Activated CD4-positive, alpha-beta memory T cell treated with anti-CD3 and anti-CD28 coated beads, Interleukin-2, amount 10 ng/mL, durations not matched to agents 7 days and 5 days (primary cell): ENCODE results near the gene ZNF385C. TPM values are rescaled to one million over a fixed set of nuclear protein-coding genes. Genes with fewer than 3 reads are reported as not detected.

ENCODE experiments used
- CTCF ChIA-PET: fragments of 350-600 bp; sonication (Branson Sonifier 250); formaldehyde crosslinking; loops from one replicate; lab custom pipeline; 2021; ENCODE audit warnings: antibody characterized with exemption, inconsistent platforms; lab: Charles Lee
- POLR2A ChIA-PET: fragments of 350-600 bp; sonication (Branson Sonifier 250); formaldehyde crosslinking; loops from one replicate; lab custom pipeline; 2021; ENCODE audit warnings: antibody characterized with exemption; lab: Charles Lee
- DNase-seq: peaks from one replicate; pipeline ENCODE4 v3.0.0-alpha.2; 2020
- H3K27ac Mint-ChIP-seq: one replicate; pipeline ENCODE4 v1.8.0; 2021; ENCODE audit warnings: mild to moderate bottlenecking, mixed read lengths
- H3K27me3 Mint-ChIP-seq: one replicate; pipeline ENCODE4 v1.8.0; 2021; ENCODE audit warnings: mixed read lengths
- H3K36me3 Mint-ChIP-seq: one replicate; pipeline ENCODE4 v1.8.0; 2021; ENCODE audit warnings: low read depth, mixed read lengths
- H3K4me1 Mint-ChIP-seq: one replicate; pipeline ENCODE4 v1.8.0; 2021; ENCODE audit warnings: mixed read lengths
- H3K4me3 Mint-ChIP-seq: one replicate; pipeline ENCODE4 v1.8.0; 2021; ENCODE audit warnings: mild to moderate bottlenecking, mixed read lengths
- H3K9me3 Mint-ChIP-seq: one replicate; pipeline ENCODE4 v1.8.0; 2021; ENCODE audit warnings: mixed read lengths
- total RNA-seq, 2 experiments: library from RNA; stranded (reverse); gene quantifications; one replicate each; pipeline ENCODE4 v1.2.3, GENCODE V29; 2021

The ZNF385C gene
- total RNA-seq, 2 experiments from 2014 or later = not detected

DNA sequence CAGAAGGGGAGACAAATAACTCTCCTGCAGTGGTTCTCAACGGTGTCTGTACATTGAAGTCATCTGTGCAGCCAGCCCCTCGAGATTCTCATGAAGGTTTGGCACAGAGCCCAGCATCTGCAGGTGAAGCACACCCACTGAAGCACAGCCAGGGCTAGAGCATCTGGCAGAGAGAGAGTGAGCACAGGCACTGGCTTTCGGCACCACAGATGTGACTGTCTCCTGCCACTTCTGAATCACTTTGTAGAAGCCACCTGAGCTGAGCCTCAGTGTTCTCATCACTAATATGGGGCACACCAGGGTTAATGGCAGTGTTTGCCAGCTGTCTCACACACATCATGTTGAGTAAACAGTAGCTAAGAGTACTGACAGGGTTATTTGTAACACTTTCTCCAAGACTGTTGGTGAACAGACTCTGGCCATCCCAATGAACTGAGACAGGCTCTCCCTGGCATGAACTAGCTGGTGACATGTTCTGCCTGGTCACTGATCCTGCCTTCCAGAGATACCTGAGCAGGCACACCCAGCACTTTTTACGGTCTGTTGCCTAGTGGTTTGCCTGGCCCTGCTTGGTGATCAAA, 35.3 kb upstream of the ZNF385C start:
- no peaks in the 10 kb centered on the region for H3K27me3 Mint-ChIP-seq
- DNase-seq = no peak
- H3K36me3 Mint-ChIP-seq = peaks cover 51% of the 10 kb centered on the region
- CTCF ChIA-PET = interaction anchor here (0.9 to 1.7 kb wide), 3 partner anchors 13 to 113 kb away, joined by 3 to 5 read pairs (median 4); partner anchors contain the start of gene NKIRAS2
- H3K4me3 Mint-ChIP-seq = no peak overlapping the region
- H3K27ac Mint-ChIP-seq = peak overlapping the region; percentile 69
- peaks cover 58% of the 10 kb centered on the region for H3K4me1 Mint-ChIP-seq
- no peaks in the 10 kb centered on the region for H3K9me3 Mint-ChIP-seq
- POLR2A ChIA-PET = interaction anchor here (1.0 to 4.4 kb wide), 8 partner anchors 13 to 269 kb away, joined by 3 to 15 read pairs (median 4); partner anchors contain the start of genes DHX58, DNAJC7, KAT2A and KLHL11

DNA sequence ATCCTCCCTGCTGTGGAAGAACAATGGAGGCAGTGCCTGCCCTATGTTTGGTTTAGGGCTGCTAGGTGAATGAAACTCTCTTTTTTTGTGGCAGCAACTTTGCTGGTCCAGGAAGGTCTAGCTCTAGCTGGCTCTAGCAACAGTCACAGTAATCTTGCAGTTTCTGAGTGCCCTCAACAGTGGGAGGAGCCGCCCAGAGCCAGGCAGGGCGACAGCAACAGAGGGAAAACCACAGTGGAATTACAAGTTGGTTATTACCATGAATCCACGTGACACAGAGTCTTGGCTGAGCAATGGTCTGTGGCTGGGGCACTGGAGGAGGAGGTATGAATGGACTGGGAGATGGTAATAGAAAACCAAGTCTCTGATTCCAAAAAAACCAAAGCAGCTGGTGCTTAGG, 34.7 kb upstream of the ZNF385C start:
- Mint-ChIP-seq H3K27ac (peak overlapping the region; percentile 69), H3K27me3 (no peaks in the 10 kb centered on the region), H3K4me1 (peaks cover 58% of the 10 kb centered on the region), H3K36me3 (peaks cover 57% of the 10 kb centered on the region), H3K9me3 (no peaks in the 10 kb centered on the region), H3K4me3 (no peak overlapping the region)
- POLR2A ChIA-PET = interaction anchor here (1.0 to 4.4 kb wide), 7 partner anchors 12 to 268 kb away, joined by 3 to 15 read pairs (median 5); partner anchors contain the start of genes DHX58, KAT2A and KLHL11
- CTCF ChIA-PET = interaction anchor here (0.9 to 1.7 kb wide), 3 partner anchors 13 to 113 kb away, joined by 3 to 5 read pairs (median 4); partner anchors contain the start of gene NKIRAS2
- peak; percentile 39 for DNase-seq

GRCh38 chr17:42131981-42132432, 33.7 kb upstream of the ZNF385C start:
- no peaks in the 10 kb centered on the region for H3K27me3 Mint-ChIP-seq
- no peak for DNase-seq
- H3K9me3 Mint-ChIP-seq = no peaks in the 10 kb centered on the region
- peaks cover 66% of the 10 kb centered on the region for H3K36me3 Mint-ChIP-seq
- peaks cover 58% of the 10 kb centered on the region for H3K4me1 Mint-ChIP-seq
- peak overlapping the region; percentile 44 for H3K27ac Mint-ChIP-seq
- POLR2A ChIA-PET = interaction anchor here (1.2 to 3.3 kb wide), 3 partner anchors 11 to 20 kb away, joined by 3 to 10 read pairs (median 6); partner anchors contain the start of genes DHX58 and KAT2A
- CTCF ChIA-PET = interaction anchor here (0.8 to 1.1 kb wide), 3 partner anchors 50 to 90 kb away, joined by 3 read pairs; no protein-coding TSS in a partner anchor
- no peak overlapping the region for H3K4me3 Mint-ChIP-seq

GRCh38 chr17:42131232-42131631, 33.0 kb upstream of the ZNF385C start:
- no peaks in the 10 kb centered on the region for H3K27me3 Mint-ChIP-seq
- ChIA-PET CTCF (interaction anchor here (1.1 kb wide), 1 partner anchor 63 kb away, joined by 3 read pairs; no protein-coding TSS in a partner anchor), POLR2A (interaction anchor here (1.8 kb wide), 1 partner anchor 11 kb away, joined by 9 read pairs; no protein-coding TSS in a partner anchor)
- H3K36me3 Mint-ChIP-seq = peaks cover 66% of the 10 kb centered on the region
- H3K27ac Mint-ChIP-seq = peak overlapping the region; percentile 44
- no peak for DNase-seq
- H3K9me3 Mint-ChIP-seq = no peaks in the 10 kb centered on the region
- H3K4me1 Mint-ChIP-seq = peaks cover 53% of the 10 kb centered on the region
- no peak overlapping the region for H3K4me3 Mint-ChIP-seq

GRCh38 chr17:42130310-42130936, 32.1 kb upstream of the ZNF385C start:
- Mint-ChIP-seq H3K27me3 (no peaks in the 10 kb centered on the region), H3K27ac (peak overlapping the region; percentile 54), H3K4me3 (no peak overlapping the region), H3K36me3 (peaks cover 68% of the 10 kb centered on the region), H3K4me1 (peaks cover 45% of the 10 kb centered on the region), H3K9me3 (no peaks in the 10 kb centered on the region)
- ChIA-PET POLR2A (interaction anchor here (0.8 to 1.8 kb wide), 4 partner anchors 9 to 113 kb away, joined by 3 to 9 read pairs (median 6); partner anchors contain the start of genes DHX58 and DNAJC7), CTCF (interaction anchor here (0.6 to 1.1 kb wide), 2 partner anchors 167 to 241 kb away, joined by 3 to 5 read pairs; no protein-coding TSS in a partner anchor)
- DNase-seq = no peak

DNA sequence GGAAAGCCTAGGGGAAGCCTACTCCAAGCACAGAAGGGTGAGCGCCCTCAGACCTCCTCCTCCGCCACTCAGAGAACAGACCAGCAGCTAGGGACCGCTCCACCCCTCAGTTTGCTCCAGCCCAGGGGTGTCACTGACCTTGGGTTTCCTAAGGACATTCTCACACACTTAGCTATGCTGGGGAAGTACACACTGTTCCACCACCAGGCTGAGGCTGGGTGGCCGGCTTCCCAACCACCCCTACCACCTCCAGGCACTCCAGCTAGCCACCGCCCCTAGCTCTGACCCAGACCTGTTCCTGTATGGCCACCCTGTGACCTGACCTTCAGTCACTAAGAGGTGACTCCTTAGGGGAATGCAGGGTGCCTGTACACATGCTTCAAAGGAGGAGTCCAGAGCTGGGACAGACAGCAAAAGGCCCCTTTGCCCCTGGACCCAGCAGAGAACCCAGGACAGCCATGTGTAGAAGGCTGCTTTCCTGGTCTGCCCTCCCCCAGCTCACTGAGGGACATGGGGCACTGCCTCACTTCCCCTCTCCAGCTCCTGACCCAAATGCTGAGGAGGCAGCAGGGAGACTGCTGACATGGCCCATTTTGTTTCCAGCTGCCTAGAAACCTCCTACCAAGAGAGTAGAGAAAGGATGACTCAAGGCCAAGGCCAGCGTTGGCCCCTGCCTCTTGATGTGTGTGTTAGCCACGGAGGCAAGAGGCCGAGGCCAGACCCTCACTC, 31.0 kb upstream of the ZNF385C start:
- Mint-ChIP-seq H3K4me3 (no peak overlapping the region), H3K27ac (peak overlapping the region; percentile 10), H3K36me3 (peaks cover 75% of the 10 kb centered on the region)

DNA sequence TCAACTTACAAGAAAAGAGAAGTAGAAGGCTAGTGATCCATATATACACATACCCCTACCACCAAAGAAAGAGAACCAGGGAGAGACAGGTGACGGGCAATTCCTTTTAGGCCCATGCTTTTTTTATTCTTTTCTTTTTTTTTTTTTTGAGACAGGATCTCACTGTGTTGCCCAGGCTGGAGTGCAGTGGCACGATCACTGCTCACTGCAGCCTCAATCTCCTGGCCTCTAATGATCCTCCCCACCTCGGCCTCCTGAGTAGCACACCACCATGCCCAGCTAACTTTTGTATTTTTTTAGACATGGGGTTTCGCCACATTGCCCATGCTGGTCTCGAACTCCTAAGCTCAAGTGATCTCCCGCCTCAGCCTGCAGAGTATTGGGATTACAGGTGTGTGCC, 29.1 kb upstream of the ZNF385C start:
- POLR2A ChIA-PET = interaction anchor here (1.2 kb wide), 1 partner anchor 15 kb away, joined by 7 read pairs; the partner anchor contains the start of gene DHX58
- Mint-ChIP-seq H3K4me3 (no peak overlapping the region), H3K27ac (no peak overlapping the region), H3K27me3 (no peaks in the 10 kb centered on the region), H3K4me1 (peaks cover 20% of the 10 kb centered on the region), H3K9me3 (no peaks in the 10 kb centered on the region), H3K36me3 (peaks cover 68% of the 10 kb centered on the region)
- DNase-seq = no peak
- CTCF ChIA-PET = no interaction called here

More for the DNA sequence above, 31.0 kb upstream of the ZNF385C start:
- DNase-seq = no peak
- ChIA-PET POLR2A (interaction anchor here (0.7 to 1.8 kb wide), 5 partner anchors 9 to 112 kb away, joined by 3 to 9 read pairs (median 5); partner anchors contain the start of genes DHX58 and DNAJC7), CTCF (interaction anchor here (1.1 kb wide), 1 partner anchor 166 kb away, joined by 5 read pairs; no protein-coding TSS in a partner anchor)
- no peaks in the 10 kb centered on the region for H3K9me3 Mint-ChIP-seq
- peaks cover 38% of the 10 kb centered on the region for H3K4me1 Mint-ChIP-seq
- H3K27me3 Mint-ChIP-seq = no peaks in the 10 kb centered on the region

- H3K36me3 Mint-ChIP-seq = peaks cover 68% of the 10 kb centered on the region
- H3K27me3 Mint-ChIP-seq = no peaks in the 10 kb centered on the region
- ChIA-PET POLR2A (no interaction called here), CTCF (no interaction called here)
- no peaks in the 10 kb centered on the region for H3K9me3 Mint-ChIP-seq
- no peak overlapping the region for H3K27ac Mint-ChIP-seq
- no peak overlapping the region for H3K4me3 Mint-ChIP-seq
- no peak for DNase-seq
- peaks cover 14% of the 10 kb centered on the region for H3K4me1 Mint-ChIP-seq
These were observed 28.6 kb upstream of the ZNF385C start for GRCh38 chr17:42126836-42127235.

DNA sequence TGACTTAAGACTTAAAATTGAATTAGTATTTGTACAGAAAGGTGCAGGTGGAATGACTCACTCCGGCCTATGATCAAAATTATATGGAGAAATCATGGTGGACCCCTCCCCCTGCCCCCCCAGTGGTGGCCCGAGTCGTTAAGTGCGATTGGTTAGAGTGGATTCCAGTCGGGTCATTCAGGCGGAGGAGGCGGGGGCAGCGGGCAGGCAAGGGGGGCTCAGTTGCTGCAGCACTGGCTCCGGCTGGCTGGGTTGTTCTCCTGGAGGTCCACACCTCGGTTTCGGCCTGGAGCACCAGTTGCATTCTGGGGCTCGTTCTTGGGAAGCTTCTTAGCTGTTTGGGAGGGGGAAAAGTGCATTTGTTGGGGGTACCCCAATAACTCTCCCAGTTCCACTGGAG, 27.3 kb upstream of the ZNF385C start:
- H3K36me3 Mint-ChIP-seq = peaks cover 59% of the 10 kb centered on the region
- H3K27me3 Mint-ChIP-seq = no peaks in the 10 kb centered on the region
- H3K4me3 Mint-ChIP-seq = no peak overlapping the region
- ChIA-PET CTCF (no interaction called here), POLR2A (interaction anchor here (0.5 kb wide), 1 partner anchor 189 kb away, joined by 3 read pairs; no protein-coding TSS in a partner anchor)
- H3K4me1 Mint-ChIP-seq = peaks cover 9% of the 10 kb centered on the region
- H3K27ac Mint-ChIP-seq = no peak overlapping the region
- no peaks in the 10 kb centered on the region for H3K9me3 Mint-ChIP-seq
- no peak for DNase-seq

GRCh38 chr17:42124256-42124655, 26.0 kb upstream of the ZNF385C start:
- POLR2A ChIA-PET = interaction anchor here (1.2 kb wide), 1 partner anchor 12 kb away, joined by 3 read pairs; the partner anchor contains the start of gene DHX58
- no peaks in the 10 kb centered on the region for H3K9me3 Mint-ChIP-seq

GRCh38 chr17:42122371-42123303, 24.4 kb upstream of the ZNF385C start, which contains the start of gene HSPB9:
Gene HSPB9, plus strand, starts transcription at chr17:42122804. Its CDS starts 47 bp downstream, at chr17:42122851.
- DNase-seq = no peak
- H3K27ac Mint-ChIP-seq = no peak within 1 kb of the TSS
- H3K9me3 Mint-ChIP-seq = no peaks in the 10 kb centered on the region
- POLR2A ChIA-PET = interaction anchor here (0.9 to 5.4 kb wide), 3 partner anchors 10 to 106 kb away, joined by 4 to 47 read pairs (median 41); partner anchors contain the start of genes DHX58 and DNAJC7
- no peaks in the 10 kb centered on the region for H3K27me3 Mint-ChIP-seq
- CTCF ChIA-PET = no interaction called here
- peak within 1 kb of the TSS; percentile 61 for H3K4me3 Mint-ChIP-seq
- peaks cover 33% of the 10 kb centered on the region for H3K36me3 Mint-ChIP-seq
- H3K4me1 Mint-ChIP-seq = peaks cover 29% of the 10 kb centered on the region

More at GRCh38 chr17:42124256-42124655, 26.0 kb upstream of the ZNF385C start:
- H3K27me3 Mint-ChIP-seq = no peaks in the 10 kb centered on the region
- H3K4me3 Mint-ChIP-seq = no peak overlapping the region
- peaks cover 47% of the 10 kb centered on the region for H3K36me3 Mint-ChIP-seq
- H3K27ac Mint-ChIP-seq = no peak overlapping the region
- DNase-seq = no peak
- CTCF ChIA-PET = interaction anchor here (0.7 to 0.8 kb wide), 3 partner anchors 23 to 849 kb away, joined by 3 to 4 read pairs (median 3); no protein-coding TSS in a partner anchor
- peaks cover 17% of the 10 kb centered on the region for H3K4me1 Mint-ChIP-seq
